PFSK-1 (cell line): Measurements from ENCODE around the gene ZNF775.

ENCODE experiments used
- FOXP2 ChIP-seq: optimal IDR thresholded peaks from 2 replicates; pipeline ENCODE3; 2011; ENCODE audit warnings: borderline replicate concordance, control low read depth, inconsistent platforms; ENCODE audit not compliant: insufficient read depth; ENCODE audit errors: extremely low read length, extremely low read depth
- POLR2AphosphoS5 ChIP-seq: IDR thresholded peaks from 2 replicates; pipeline ENCODE4 v1.6.1; 2012; ENCODE audit warnings: low read depth, mild to moderate bottlenecking, control low read depth, low read length, moderate library complexity
- REST ChIP-seq, 2 experiments: IDR thresholded peaks; 2 replicates each; pipeline versions ENCODE4 v1.6.1 to v1.8.0; 2011 to 2012; ENCODE audit warnings: low read depth in 2 of 2, low read length in 2 of 2, control low read depth in 1 of 2, inconsistent platforms in 1 of 2, mild to moderate bottlenecking in 1 of 2, moderate library complexity in 1 of 2; ENCODE audit not compliant: insufficient read depth in 1 of 2
- SIN3A ChIP-seq: IDR thresholded peaks from 2 replicates; pipeline ENCODE4 v1.6.1; 2012; ENCODE audit warnings: mild to moderate bottlenecking, low read length, moderate library complexity, borderline replicate concordance; ENCODE audit not compliant: insufficient read depth
- TAF1 ChIP-seq: IDR thresholded peaks from 2 replicates; pipeline ENCODE4 v1.6.1; 2012; ENCODE audit warnings: low read length, control low read depth, borderline replicate concordance; ENCODE audit not compliant: insufficient read depth

ZNF775 gene

GRCh38 chr7:150374472-150374871, 4.7 kb upstream of the ZNF775 start:
- no peak for TF ChIP-seq REST (IDR thresholded peaks at IDR 0.05; ENCODE audit: insufficient read depth in 1 of 2, low read depth in 2 of 2, low read length in 2 of 2)
- TF ChIP-seq POLR2AphosphoS5 = no peak
- no peak for TF ChIP-seq FOXP2
- no peak for TF ChIP-seq SIN3A
- TF ChIP-seq TAF1 = no peak

GRCh38 chr7:150375662-150376521, 3.2 kb upstream of the ZNF775 start:
- TF ChIP-seq REST (IDR thresholded peaks at IDR 0.05; ENCODE audit: insufficient read depth in 1 of 2, low read depth in 2 of 2, low read length in 2 of 2) = no peak

GRCh38 chr7:150376560-150376959, 2.6 kb upstream of the ZNF775 start:
- no peak for TF ChIP-seq TAF1
- TF ChIP-seq REST (IDR thresholded peaks at IDR 0.05; ENCODE audit: insufficient read depth in 1 of 2, low read depth in 2 of 2, low read length in 2 of 2) = no peak
- no peak for TF ChIP-seq FOXP2
- no peak for TF ChIP-seq SIN3A
- no peak for TF ChIP-seq POLR2AphosphoS5

- TF ChIP-seq TAF1 (no peak), POLR2AphosphoS5 (no peak), FOXP2 (no peak), SIN3A (no peak), REST (IDR thresholded peaks at IDR 0.05; ENCODE audit: insufficient read depth in 1 of 2, low read depth in 2 of 2, low read length in 2 of 2) (no peak)
These were observed 1.9 kb upstream of the ZNF775 start for GRCh38 chr7:150377196-150377595.

- TF ChIP-seq TAF1 (no peak), POLR2AphosphoS5 (no peak), SIN3A (no peak), REST (IDR thresholded peaks at IDR 0.05; ENCODE audit: insufficient read depth in 1 of 2, low read depth in 2 of 2, low read length in 2 of 2) (no peak), FOXP2 (no peak)
These were observed 1.5 kb upstream of the ZNF775 start for GRCh38 chr7:150377635-150378034.
